Measurements from ENCODE around the gene AMELX.

AMELX gene

GRCh38 chrX:11349661-11350337, 56.6 kb downstream of the AMELX start:
- peak overlapping the region in 2 of 5 donors; percentile 1 to 16 for H3K4me3 ChIP-seq (ENCODE audit: low read depth in 1 of 5, low read length in 5 of 5)
- H3K9ac ChIP-seq (ENCODE audit: low read length in 5 of 5), result no peak overlapping the region
- H3K27ac ChIP-seq (ENCODE audit: low read depth, low read length), result peak overlapping the region; percentile 12
- H3K4me1 ChIP-seq (ENCODE audit: control insufficient read depth in 5 of 5, insufficient read depth in 5 of 5, low read length in 5 of 5), result peaks cover 0 to 5% (median 0%) of the 10 kb centered on the region in 5 donors
- H3K36me3 ChIP-seq (ENCODE audit: control insufficient read depth in 5 of 5, insufficient read depth in 5 of 5, low read length in 5 of 5), result no peaks in the 10 kb centered on the region
- no peaks in the 10 kb centered on the region for H3K9me3 ChIP-seq (ENCODE audit: control insufficient read depth in 5 of 5, low read length in 5 of 5)
- peaks cover 0 to 5% (median 3%) of the 10 kb centered on the region in 5 donors for H3K27me3 ChIP-seq (ENCODE audit: control insufficient read depth in 5 of 5, insufficient read depth in 4 of 5, low read length in 5 of 5)

Measured in subcutaneous abdominal adipose tissue (tissue), 5 donors.